KMS-11 (cell line): ENCODE data around the gene DNAL1.

Experiments used
- H2AFZ ChIP-seq: fragments of 200-600 bp; sonication (generic); 2 replicates; pipeline ENCODE4 v1.6.1; 2016; ENCODE audit warnings: antibody characterized with exemption, mixed run types, low read depth
- H3K27ac ChIP-seq: fragments of 200-600 bp; sonication (generic); 2 replicates; pipeline ENCODE4 v1.6.1; 2016; ENCODE audit warnings: mild to moderate bottlenecking, mixed run types
- H3K27me3 ChIP-seq: fragments of 200-600 bp; sonication (generic); 2 replicates; pipeline ENCODE4 v1.6.1; 2017; ENCODE audit warnings: mild to moderate bottlenecking, low read depth, mixed run types, moderate library complexity; ENCODE audit not compliant: insufficient read depth
- H3K36me3 ChIP-seq: fragments of 200-600 bp; sonication (generic); 2 replicates; pipeline ENCODE4 v1.6.1; 2017; ENCODE audit warnings: mild to moderate bottlenecking, mixed run types; ENCODE audit not compliant: insufficient read depth
- H3K4me1 ChIP-seq: fragments of 200-600 bp; sonication (generic); 2 replicates; pipeline ENCODE4 v1.6.1; 2016; ENCODE audit warnings: mild to moderate bottlenecking, low read depth, mixed run types; ENCODE audit not compliant: poor library complexity, severe bottlenecking
- H3K4me2 ChIP-seq: fragments of 200-600 bp; sonication (generic); 2 replicates; pipeline ENCODE4 v1.7.0; 2016; ENCODE audit warnings: mild to moderate bottlenecking, mixed run types
- H3K4me3 ChIP-seq: fragments of 200-600 bp; sonication (generic); IDR thresholded peaks from 2 replicates; pipeline ENCODE4 v1.6.1; 2017; ENCODE audit warnings: low read depth, low read length, mixed read lengths; ENCODE audit not compliant: insufficient read depth
- H3K79me2 ChIP-seq: fragments of 200-600 bp; sonication (generic); 2 replicates; pipeline ENCODE4 v1.6.1; 2016; ENCODE audit warnings: low read depth, mixed run types; ENCODE audit not compliant: insufficient read depth
- H3K9ac ChIP-seq: fragments of 200-600 bp; sonication (generic); 2 replicates; pipeline ENCODE4 v1.6.1; 2016; ENCODE audit warnings: mild to moderate bottlenecking, mixed run types
- H4K20me1 ChIP-seq: fragments of 200-600 bp; sonication (generic); 2 replicates; pipeline ENCODE4 v1.6.1; 2016; ENCODE audit warnings: mild to moderate bottlenecking, mixed run types; ENCODE audit not compliant: insufficient read depth
- TF ChIP-seq, protein P1 (sequence below): fragments of 200-600 bp; sonication (generic); conservative IDR thresholded peaks from 2 replicates; pipeline ENCODE4 v1.6.1; 2017; ENCODE audit warnings: low read depth, mild to moderate bottlenecking, antibody characterized with exemption, low read length, moderate library complexity, mixed read lengths

DNAL1 gene, protein sequence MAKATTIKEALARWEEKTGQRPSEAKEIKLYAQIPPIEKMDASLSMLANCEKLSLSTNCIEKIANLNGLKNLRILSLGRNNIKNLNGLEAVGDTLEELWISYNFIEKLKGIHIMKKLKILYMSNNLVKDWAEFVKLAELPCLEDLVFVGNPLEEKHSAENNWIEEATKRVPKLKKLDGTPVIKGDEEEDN

DNA sequence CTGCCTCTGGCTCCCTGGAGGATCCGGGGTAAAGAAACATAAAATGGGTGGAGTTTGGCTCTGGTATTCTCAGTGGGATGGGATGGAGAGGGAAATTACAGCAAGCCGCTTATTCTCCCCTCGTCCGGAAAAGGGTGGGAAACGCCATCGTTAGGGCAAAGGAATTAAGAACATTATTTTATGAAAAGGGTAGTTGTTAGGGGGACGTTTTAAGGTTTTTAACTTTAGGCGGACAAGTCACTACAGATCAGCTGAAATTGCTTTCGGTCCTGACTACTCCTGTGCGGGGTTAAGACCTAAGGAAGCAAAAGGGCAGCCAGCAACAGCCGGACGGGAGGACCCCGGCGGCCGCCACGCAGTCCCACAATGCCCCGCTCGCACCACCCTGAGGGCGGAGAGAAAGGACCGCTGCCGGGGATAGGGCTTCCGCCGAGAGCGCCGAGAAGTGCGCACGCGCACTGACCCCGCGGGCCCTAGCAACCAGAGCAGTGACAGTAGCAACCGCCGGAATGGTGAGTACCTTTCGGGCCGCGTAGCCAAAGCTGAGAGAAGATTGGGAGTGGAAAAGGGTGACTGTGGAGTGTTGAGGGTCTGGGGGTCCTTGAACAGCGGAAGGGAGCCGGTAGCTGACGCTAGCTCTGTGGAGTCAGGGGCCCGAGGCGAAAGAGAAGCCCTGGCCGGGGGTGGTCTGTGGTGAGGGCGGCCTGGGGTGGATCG, at the start of gene DNAL1:
TSS of gene DNAL1 (plus strand) at position 456 of the 717 bp plus-strand sequence. CDS start at position 510, 54 bp downstream.
- Histone ChIP-seq H3K4me1 (peaks cover 16% of the 10 kb centered on the region), H3K4me3 (no peak within 1 kb of the TSS), H2AFZ (peak within 1 kb of the TSS; percentile 72), H3K79me2 (no peaks in the 10 kb centered on the region), H3K36me3 (no peaks in the 10 kb centered on the region), H3K27me3 (no peaks in the 10 kb centered on the region), H4K20me1 (no peaks in the 10 kb centered on the region), H3K9ac (peak within 1 kb of the TSS; percentile 45; the same call in 1 of the 2 replicates), H3K4me2 (peak within 1 kb of the TSS; percentile 61), H3K27ac (no peak within 1 kb of the TSS)
- TF ChIP-seq, protein P1, sequence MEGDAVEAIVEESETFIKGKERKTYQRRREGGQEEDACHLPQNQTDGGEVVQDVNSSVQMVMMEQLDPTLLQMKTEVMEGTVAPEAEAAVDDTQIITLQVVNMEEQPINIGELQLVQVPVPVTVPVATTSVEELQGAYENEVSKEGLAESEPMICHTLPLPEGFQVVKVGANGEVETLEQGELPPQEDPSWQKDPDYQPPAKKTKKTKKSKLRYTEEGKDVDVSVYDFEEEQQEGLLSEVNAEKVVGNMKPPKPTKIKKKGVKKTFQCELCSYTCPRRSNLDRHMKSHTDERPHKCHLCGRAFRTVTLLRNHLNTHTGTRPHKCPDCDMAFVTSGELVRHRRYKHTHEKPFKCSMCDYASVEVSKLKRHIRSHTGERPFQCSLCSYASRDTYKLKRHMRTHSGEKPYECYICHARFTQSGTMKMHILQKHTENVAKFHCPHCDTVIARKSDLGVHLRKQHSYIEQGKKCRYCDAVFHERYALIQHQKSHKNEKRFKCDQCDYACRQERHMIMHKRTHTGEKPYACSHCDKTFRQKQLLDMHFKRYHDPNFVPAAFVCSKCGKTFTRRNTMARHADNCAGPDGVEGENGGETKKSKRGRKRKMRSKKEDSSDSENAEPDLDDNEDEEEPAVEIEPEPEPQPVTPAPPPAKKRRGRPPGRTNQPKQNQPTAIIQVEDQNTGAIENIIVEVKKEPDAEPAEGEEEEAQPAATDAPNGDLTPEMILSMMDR, result no peak

DNA sequence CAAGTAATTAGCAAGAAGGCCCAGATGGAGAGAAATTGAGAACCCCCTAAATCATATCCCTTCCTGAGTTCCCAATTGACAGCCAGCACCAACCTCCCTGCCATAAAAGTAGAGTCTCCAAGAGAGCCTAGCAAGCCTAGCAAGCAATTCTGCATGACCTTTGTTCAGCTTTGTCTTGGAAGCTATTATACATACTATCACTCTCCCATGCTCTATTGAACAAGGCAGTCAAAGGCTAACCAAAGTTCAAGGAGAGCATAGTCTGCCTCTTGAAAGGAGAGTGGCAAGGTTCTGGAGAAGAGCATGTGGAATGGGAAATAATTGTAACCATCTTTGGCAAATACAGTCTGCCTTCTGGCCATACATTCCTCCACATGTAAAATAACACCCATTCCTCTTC, 45.3 kb upstream of the DNAL1 start:
- no peaks in the 10 kb centered on the region for H3K27me3 ChIP-seq
- TF ChIP-seq, protein P1, result no peak
- no peaks in the 10 kb centered on the region for H4K20me1 ChIP-seq
- H3K36me3 ChIP-seq, result no peaks in the 10 kb centered on the region
- no peak overlapping the region for H2AFZ ChIP-seq
- H3K4me1 ChIP-seq, result no peaks in the 10 kb centered on the region
- H3K79me2 ChIP-seq, result no peaks in the 10 kb centered on the region
- no peak overlapping the region for H3K9ac ChIP-seq
- H3K4me3 ChIP-seq, result no peak overlapping the region
- H3K27ac ChIP-seq, result no peak overlapping the region
- H3K4me2 ChIP-seq, result no peak overlapping the region

DNA sequence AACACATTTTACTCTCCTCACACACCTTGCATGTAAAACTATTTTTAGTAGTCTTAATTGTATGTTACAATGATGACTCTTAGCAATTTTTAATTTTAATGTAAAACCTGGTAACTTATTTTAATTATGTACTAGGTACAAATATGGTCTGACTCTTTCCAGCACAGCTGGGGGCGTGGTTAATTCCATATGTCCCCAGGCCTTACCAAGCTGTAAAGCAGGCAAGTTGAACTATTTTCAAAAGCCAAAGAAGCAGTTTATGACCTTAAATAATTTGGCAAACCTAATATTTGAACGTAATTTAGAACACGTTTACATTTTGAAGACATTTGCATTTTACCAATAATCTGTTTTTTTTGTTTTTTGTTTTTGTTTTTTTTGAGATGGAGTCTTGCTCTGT, 41.8 kb upstream of the DNAL1 start:
- TF ChIP-seq, protein P1, result no peak
- Histone ChIP-seq H3K4me2 (no peak overlapping the region), H3K9ac (no peak overlapping the region)

DNA sequence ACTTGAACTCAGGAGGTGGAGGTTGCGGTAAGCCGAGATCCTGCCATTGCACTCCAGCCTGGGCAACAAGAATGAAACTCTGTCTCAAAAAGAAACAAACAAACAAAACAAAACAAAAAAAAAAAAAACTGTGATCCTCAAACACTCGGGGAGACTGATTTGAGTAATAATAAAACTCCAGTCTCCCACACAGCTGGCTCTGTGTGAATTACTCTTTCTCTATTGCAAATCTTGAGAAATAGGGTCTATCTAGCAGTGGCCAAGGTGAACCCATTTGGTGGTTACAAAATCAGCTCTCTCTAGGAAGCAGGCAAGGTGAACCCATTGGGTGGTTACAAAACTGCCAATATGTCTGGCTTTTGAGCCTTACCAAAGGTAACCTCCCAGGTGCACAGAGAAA, 38.5 kb upstream of the DNAL1 start:
- Histone ChIP-seq H3K79me2 (no peaks in the 10 kb centered on the region), H3K9ac (no peak overlapping the region), H3K4me2 (no peak overlapping the region), H3K4me1 (no peaks in the 10 kb centered on the region), H3K4me3 (no peak overlapping the region), H4K20me1 (no peaks in the 10 kb centered on the region), H3K36me3 (no peaks in the 10 kb centered on the region), H3K27me3 (no peaks in the 10 kb centered on the region), H2AFZ (no peak overlapping the region), H3K27ac (no peak overlapping the region)
- TF ChIP-seq, protein P1, result no peak

More for the DNA sequence above, 41.8 kb upstream of the DNAL1 start:
- no peak overlapping the region for H3K4me3 ChIP-seq
- no peak overlapping the region for H3K27ac ChIP-seq
- no peaks in the 10 kb centered on the region for H3K27me3 ChIP-seq
- H2AFZ ChIP-seq, result no peak overlapping the region
- H3K4me1 ChIP-seq, result no peaks in the 10 kb centered on the region
- no peaks in the 10 kb centered on the region for H3K36me3 ChIP-seq
- no peaks in the 10 kb centered on the region for H4K20me1 ChIP-seq
- H3K79me2 ChIP-seq, result no peaks in the 10 kb centered on the region
